ENCODE measurements around the gene DNAJC4. TPM values are rescaled to one million over a fixed set of nuclear protein-coding genes. Genes with fewer than 3 reads are reported as not detected.

Gene DNAJC4
- total and polyA plus RNA-seq, 9 of the 15 experiments (the other 6 are each of a cell fraction or from before 2014, with no cell fraction given) = 4.0 to 32.6 (median 19.9) TPM

DNA sequence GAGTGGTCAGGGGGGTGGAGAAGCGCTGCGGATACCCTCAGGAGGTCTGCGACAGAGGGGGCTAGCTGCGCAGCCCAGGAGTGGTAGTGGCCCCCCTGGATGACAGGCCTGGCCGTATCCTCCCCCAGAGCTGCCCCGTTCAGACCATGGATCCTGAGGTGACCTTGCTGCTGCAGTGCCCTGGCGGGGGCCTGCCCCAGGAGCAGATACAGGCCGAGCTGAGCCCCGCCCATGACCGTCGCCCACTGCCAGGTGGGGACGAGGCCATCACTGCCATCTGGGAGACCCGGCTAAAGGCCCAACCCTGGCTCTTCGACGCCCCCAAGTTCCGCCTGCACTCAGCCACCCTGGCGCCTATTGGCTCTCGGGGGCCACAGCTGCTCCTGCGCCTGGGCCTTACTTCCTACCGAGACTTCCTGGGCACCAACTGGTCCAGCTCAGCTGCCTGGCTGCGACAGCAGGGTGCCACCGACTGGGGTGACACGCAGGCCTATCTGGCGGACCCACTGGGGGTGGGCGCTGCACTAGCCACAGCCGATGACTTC, 3.8 kb upstream of the DNAJC4 start (continued):
- TF ChIP-seq SRSF7 (optimal IDR thresholded peaks at IDR 0.05; ENCODE audit: low read depth, low read length) = no peak
- no peak for TF ChIP-seq SNRNP70 (optimal IDR thresholded peaks at IDR 0.05; ENCODE audit: low read depth, low read length)
- TF ChIP-seq, protein P1, sequence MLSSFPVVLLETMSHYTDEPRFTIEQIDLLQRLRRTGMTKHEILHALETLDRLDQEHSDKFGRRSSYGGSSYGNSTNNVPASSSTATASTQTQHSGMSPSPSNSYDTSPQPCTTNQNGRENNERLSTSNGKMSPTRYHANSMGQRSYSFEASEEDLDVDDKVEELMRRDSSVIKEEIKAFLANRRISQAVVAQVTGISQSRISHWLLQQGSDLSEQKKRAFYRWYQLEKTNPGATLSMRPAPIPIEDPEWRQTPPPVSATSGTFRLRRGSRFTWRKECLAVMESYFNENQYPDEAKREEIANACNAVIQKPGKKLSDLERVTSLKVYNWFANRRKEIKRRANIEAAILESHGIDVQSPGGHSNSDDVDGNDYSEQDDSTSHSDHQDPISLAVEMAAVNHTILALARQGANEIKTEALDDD (IDR thresholded peaks at IDR 0.05) = no peak
- TF ChIP-seq, protein P2, sequence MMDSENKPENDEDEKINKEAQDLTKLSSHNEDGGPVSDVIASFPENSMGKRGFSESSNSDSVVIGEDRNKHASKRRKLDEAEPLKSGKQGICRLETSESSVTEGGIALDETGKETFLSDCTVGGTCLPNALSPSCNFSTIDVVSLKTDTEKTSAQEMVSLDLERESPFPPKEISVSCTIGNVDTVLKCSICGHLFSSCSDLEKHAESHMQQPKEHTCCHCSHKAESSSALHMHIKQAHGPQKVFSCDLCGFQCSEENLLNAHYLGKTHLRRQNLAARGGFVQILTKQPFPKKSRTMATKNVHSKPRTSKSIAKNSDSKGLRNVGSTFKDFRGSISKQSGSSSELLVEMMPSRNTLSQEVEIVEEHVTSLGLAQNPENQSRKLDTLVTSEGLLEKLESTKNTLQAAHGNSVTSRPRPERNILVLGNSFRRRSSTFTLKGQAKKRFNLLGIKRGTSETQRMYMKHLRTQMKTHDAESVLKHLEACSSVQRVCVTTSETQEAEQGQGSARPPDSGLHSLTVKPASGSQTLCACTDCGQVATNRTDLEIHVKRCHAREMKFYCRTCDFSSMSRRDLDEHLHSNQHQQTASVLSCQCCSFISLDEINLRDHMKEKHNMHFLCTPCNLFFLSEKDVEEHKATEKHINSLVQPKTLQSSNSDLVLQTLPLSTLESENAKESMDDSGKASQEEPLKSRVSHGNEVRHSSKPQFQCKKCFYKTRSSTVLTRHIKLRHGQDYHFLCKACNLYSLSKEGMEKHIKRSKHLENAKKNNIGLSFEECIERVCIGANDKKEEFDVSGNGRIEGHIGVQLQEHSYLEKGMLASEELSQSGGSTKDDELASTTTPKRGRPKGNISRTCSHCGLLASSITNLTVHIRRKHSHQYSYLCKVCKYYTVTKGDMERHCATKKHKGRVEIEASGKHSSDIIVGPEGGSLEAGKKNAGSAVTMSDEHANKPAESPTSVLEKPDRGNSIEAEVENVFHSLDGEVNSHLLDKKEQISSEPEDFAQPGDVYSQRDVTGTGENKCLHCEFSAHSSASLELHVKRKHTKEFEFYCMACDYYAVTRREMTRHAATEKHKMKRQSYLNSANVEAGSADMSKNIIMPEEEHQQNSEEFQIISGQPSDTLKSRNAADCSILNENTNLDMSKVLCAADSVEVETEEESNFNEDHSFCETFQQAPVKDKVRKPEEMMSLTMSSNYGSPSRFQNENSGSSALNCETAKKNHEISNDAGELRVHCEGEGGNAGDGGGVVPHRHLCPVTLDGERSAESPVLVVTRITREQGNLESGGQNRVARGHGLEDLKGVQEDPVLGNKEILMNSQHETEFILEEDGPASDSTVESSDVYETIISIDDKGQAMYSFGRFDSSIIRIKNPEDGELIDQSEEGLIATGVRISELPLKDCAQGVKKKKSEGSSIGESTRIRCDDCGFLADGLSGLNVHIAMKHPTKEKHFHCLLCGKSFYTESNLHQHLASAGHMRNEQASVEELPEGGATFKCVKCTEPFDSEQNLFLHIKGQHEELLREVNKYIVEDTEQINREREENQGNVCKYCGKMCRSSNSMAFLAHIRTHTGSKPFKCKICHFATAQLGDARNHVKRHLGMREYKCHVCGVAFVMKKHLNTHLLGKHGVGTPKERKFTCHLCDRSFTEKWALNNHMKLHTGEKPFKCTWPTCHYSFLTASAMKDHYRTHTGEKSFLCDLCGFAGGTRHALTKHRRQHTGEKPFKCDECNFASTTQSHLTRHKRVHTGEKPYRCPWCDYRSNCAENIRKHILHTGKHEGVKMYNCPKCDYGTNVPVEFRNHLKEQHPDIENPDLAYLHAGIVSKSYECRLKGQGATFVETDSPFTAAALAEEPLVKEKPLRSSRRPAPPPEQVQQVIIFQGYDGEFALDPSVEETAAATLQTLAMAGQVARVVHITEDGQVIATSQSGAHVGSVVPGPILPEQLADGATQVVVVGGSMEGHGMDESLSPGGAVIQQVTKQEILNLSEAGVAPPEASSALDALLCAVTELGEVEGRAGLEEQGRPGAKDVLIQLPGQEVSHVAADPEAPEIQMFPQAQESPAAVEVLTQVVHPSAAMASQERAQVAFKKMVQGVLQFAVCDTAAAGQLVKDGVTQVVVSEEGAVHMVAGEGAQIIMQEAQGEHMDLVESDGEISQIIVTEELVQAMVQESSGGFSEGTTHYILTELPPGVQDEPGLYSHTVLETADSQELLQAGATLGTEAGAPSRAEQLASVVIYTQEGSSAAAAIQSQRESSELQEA (IDR thresholded peaks at IDR 0.05; ENCODE audit: low read depth) = no peak
- no peak for TF ChIP-seq TEAD4 (IDR thresholded peaks at IDR 0.05; ENCODE audit: low read length)
- peak; percentile 82 for TF ChIP-seq TEAD4 (CRISPR knock-in tag; IDR thresholded peaks at IDR 0.05; ENCODE audit: borderline replicate concordance)
- TF ChIP-seq FOXJ2 (tag; IDR thresholded peaks at IDR 0.05) = no peak
- no peak; the same call in 1 of the 2 replicates for TF ChIP-seq PML (IDR thresholded peaks at IDR 0.05; ENCODE audit: low read length)
- TF ChIP-seq CBFB (CRISPR knock-in tag; IDR thresholded peaks at IDR 0.05) = no peak
- 0 out of 2 replicates have a peak, but pooled peaks have one; percentile 20 for TF ChIP-seq ZNF583 (CRISPR knock-in tag; IDR thresholded peaks at IDR 0.05)
- 0 out of 2 replicates have a peak, but pooled peaks have one; percentile 18 for TF ChIP-seq ZNF75A (CRISPR knock-in tag; IDR thresholded peaks at IDR 0.05)
- peak; percentile 27; the same call in 1 of the 2 replicates for TF ChIP-seq ELF4 (CRISPR knock-in tag; IDR thresholded peaks at IDR 0.05)
- peak; percentile 28; the same call in 1 of the 2 replicates for TF ChIP-seq EGR1 (conservative IDR thresholded peaks at IDR 0.05)
- TF ChIP-seq ZFX (CRISPR knock-in tag; IDR thresholded peaks at IDR 0.05) = peak; percentile 46
- TF ChIP-seq, protein P3, sequence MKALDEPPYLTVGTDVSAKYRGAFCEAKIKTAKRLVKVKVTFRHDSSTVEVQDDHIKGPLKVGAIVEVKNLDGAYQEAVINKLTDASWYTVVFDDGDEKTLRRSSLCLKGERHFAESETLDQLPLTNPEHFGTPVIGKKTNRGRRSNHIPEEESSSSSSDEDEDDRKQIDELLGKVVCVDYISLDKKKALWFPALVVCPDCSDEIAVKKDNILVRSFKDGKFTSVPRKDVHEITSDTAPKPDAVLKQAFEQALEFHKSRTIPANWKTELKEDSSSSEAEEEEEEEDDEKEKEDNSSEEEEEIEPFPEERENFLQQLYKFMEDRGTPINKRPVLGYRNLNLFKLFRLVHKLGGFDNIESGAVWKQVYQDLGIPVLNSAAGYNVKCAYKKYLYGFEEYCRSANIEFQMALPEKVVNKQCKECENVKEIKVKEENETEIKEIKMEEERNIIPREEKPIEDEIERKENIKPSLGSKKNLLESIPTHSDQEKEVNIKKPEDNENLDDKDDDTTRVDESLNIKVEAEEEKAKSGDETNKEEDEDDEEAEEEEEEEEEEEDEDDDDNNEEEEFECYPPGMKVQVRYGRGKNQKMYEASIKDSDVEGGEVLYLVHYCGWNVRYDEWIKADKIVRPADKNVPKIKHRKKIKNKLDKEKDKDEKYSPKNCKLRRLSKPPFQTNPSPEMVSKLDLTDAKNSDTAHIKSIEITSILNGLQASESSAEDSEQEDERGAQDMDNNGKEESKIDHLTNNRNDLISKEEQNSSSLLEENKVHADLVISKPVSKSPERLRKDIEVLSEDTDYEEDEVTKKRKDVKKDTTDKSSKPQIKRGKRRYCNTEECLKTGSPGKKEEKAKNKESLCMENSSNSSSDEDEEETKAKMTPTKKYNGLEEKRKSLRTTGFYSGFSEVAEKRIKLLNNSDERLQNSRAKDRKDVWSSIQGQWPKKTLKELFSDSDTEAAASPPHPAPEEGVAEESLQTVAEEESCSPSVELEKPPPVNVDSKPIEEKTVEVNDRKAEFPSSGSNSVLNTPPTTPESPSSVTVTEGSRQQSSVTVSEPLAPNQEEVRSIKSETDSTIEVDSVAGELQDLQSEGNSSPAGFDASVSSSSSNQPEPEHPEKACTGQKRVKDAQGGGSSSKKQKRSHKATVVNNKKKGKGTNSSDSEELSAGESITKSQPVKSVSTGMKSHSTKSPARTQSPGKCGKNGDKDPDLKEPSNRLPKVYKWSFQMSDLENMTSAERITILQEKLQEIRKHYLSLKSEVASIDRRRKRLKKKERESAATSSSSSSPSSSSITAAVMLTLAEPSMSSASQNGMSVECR (CRISPR knock-in tag; IDR thresholded peaks at IDR 0.05) = peak; percentile 60; the same call in 1 of the 2 replicates
- peak; percentile 14; the same call in 1 of the 2 replicates for TF ChIP-seq PHB2 (IDR thresholded peaks at IDR 0.05; ENCODE audit: low read depth)
